Endothelial cell of umbilical vein (primary cell): ENCODE data around the gene CSMD2. TPM values are rescaled to one million over a fixed set of nuclear protein-coding genes. Genes with fewer than 3 reads are reported as not detected.

ENCODE experiments used
- BruUV-seq: library from RNA; stranded (reverse); fragments of 400-500 nt; replicated peaks from 2 replicates; lab custom pipeline; 2021; lab: Mats Ljungman, UMichigan
- CTCF ChIA-PET: fragments of 300-600, 350-600 bp; sonication (Branson Sonifier 250); formaldehyde crosslinking; loops from one replicate; lab custom pipeline; 2021; ENCODE audit warnings: antibody characterized with exemption, inconsistent platforms; lab: Charles Lee
- POLR2A ChIA-PET: fragments of 300-600, 350-600 bp; sonication (Branson Sonifier 250); formaldehyde crosslinking; loops from one replicate; lab custom pipeline; 2021; ENCODE audit warnings: antibody characterized with exemption, inconsistent platforms; lab: Charles Lee
- DNase-seq: peaks from one replicate; pipeline ENCODE4 v3.0.0-alpha.2; 2011; ENCODE audit warnings: low read depth, low spot score
- FAIRE-seq: peaks from 2 replicates; lab custom pipeline; 2011; peaks lifted over from hg19 to GRCh38; lab: Jason Lieb, UNC
- H2AFZ ChIP-seq: 2 replicates; pipeline ENCODE4 v1.6.0; 2012; ENCODE audit warnings: low read depth, low read length, control low read depth, inconsistent platforms
- H3K27ac ChIP-seq: 2 replicates; pipeline ENCODE4 v1.5.1; 2011; ENCODE audit warnings: low read depth, mild to moderate bottlenecking, control low read depth, low read length, moderate library complexity; ENCODE audit not compliant: insufficient read depth
- H3K27me3 ChIP-seq, 2 experiments: 2 replicates each; pipeline versions ENCODE4 v1.6.0 to v1.6.1; 2011; ENCODE audit warnings: low read length in 2 of 2, mixed read lengths in 1 of 2; ENCODE audit not compliant: control insufficient read depth in 2 of 2, insufficient read depth in 2 of 2
- H3K36me3 ChIP-seq, 2 experiments: 2 replicates in 1 of 2; 3 replicates in 1 of 2; pipeline ENCODE4 v1.5.1; 2011; ENCODE audit warnings: low read length in 2 of 2, mild to moderate bottlenecking in 1 of 2, moderate library complexity in 1 of 2; ENCODE audit not compliant: control insufficient read depth in 2 of 2, insufficient read depth in 2 of 2; ENCODE audit errors: extremely low read depth in 1 of 2
- H3K4me1 ChIP-seq: 3 replicates; pipeline ENCODE4 v1.5.1; 2011; ENCODE audit warnings: mild to moderate bottlenecking, low read length; ENCODE audit not compliant: control insufficient read depth, insufficient read depth; ENCODE audit errors: extremely low read depth
- H3K4me2 ChIP-seq: 2 replicates; pipeline ENCODE4 v1.6.1; 2011; ENCODE audit warnings: low read length, control low read depth, mixed read lengths; ENCODE audit not compliant: insufficient read depth
- H3K4me3 ChIP-seq, 3 experiments: fragments of 200-600 bp in 1 of 3; sonication (generic), shearing (Covaris generic) in 1 of 3; replicated peaks in 1 of 3; 2 replicates each; pipeline ENCODE4 v1.5.1; 2011 to 2016; ENCODE audit warnings: control low read depth in 3 of 3, low read length in 3 of 3, mild to moderate bottlenecking in 2 of 3, inconsistent platforms in 1 of 3, low read depth in 1 of 3, moderate library complexity in 1 of 3; ENCODE audit not compliant: insufficient read depth in 1 of 3
- H3K79me2 ChIP-seq: 2 replicates; pipeline ENCODE4 v1.6.0; 2012; ENCODE audit warnings: low read length, inconsistent platforms; ENCODE audit not compliant: control insufficient read depth, insufficient read depth
- H3K9ac ChIP-seq: replicated peaks from 2 replicates; pipeline ENCODE3; 2011; ENCODE audit warnings: low read length, control low read depth; ENCODE audit not compliant: insufficient read depth; ENCODE audit errors: extremely low read depth
- H3K9me1 ChIP-seq: replicated peaks from 3 replicates; pipeline ENCODE4 v1.6.0; 2011; ENCODE audit warnings: mild to moderate bottlenecking, low read length; ENCODE audit not compliant: control insufficient read depth, insufficient read depth; ENCODE audit errors: extremely low read depth
- H3K9me3 ChIP-seq: replicated peaks from 2 replicates; pipeline ENCODE4 v1.5.1; 2012; ENCODE audit warnings: low read length, inconsistent platforms; ENCODE audit not compliant: control insufficient read depth, insufficient read depth
- H4K20me1 ChIP-seq: replicated peaks from 2 replicates; pipeline ENCODE3; 2011; ENCODE audit warnings: mild to moderate bottlenecking, low read length; ENCODE audit not compliant: control insufficient read depth, insufficient read depth; ENCODE audit errors: extremely low read depth
- CTCF ChIP-seq, 2 donors: IDR thresholded peaks; 1 replicate in 1 of 2; 2 replicates in 1 of 2; pipeline ENCODE4 v1.5.1; 2011; ENCODE audit warnings: low read length in 2 of 2, mild to moderate bottlenecking in 2 of 2, moderate library complexity in 2 of 2, control low read depth in 1 of 2, inconsistent platforms in 1 of 2, low read depth in 1 of 2; ENCODE audit not compliant: insufficient read depth in 1 of 2; ENCODE audit errors: extremely low read depth in 1 of 2
- EZH2 ChIP-seq: IDR thresholded peaks from 2 replicates; pipeline ENCODE4 v1.6.1; 2012; ENCODE audit warnings: borderline replicate concordance, low read depth, mild to moderate bottlenecking, moderate library complexity, low read length, inconsistent platforms; ENCODE audit not compliant: severe bottlenecking
- FOS ChIP-seq: IDR thresholded peaks from 2 replicates; pipeline ENCODE4 v1.6.1; 2011; ENCODE audit warnings: mild to moderate bottlenecking, low read length, moderate library complexity, borderline replicate concordance; ENCODE audit not compliant: insufficient read depth
- GATA2 ChIP-seq: IDR thresholded peaks from 2 replicates; pipeline ENCODE4 v1.7.0; 2011; ENCODE audit warnings: low read depth, mild to moderate bottlenecking, moderate library complexity, mixed read lengths, low read length; ENCODE audit not compliant: insufficient read length, insufficient read depth
- JUN ChIP-seq: IDR thresholded peaks from 2 replicates; pipeline ENCODE4 v1.6.1; 2011; ENCODE audit warnings: borderline replicate concordance, low read depth; ENCODE audit not compliant: insufficient read length, insufficient read depth
- MAX ChIP-seq: IDR thresholded peaks from 2 replicates; pipeline ENCODE4 v1.6.1; 2011; ENCODE audit not compliant: insufficient read depth, insufficient read length
- MYC ChIP-seq: IDR thresholded peaks from one replicate; pipeline ENCODE4 v1.6.1; 2011; ENCODE audit warnings: mild to moderate bottlenecking, low read depth, low read length
- POLR2A ChIP-seq: IDR thresholded peaks from 2 replicates; pipeline ENCODE4 v1.6.1; 2012; ENCODE audit warnings: low read depth, mild to moderate bottlenecking, control low read depth, low read length
- POLR2AphosphoS5 ChIP-seq: IDR thresholded peaks from 2 replicates; pipeline ENCODE4 v1.6.1; 2012; ENCODE audit warnings: low read depth, mild to moderate bottlenecking, control low read depth, low read length, moderate library complexity; ENCODE audit not compliant: insufficient read depth
- dilution Hi-C: fragments of 300-500 bp; cut with MboI; formaldehyde crosslinking; loops from one replicate; pipeline ENCODE4 v1.15.0; 2019; ENCODE audit warnings: low sequenced_read_pairs; ENCODE audit not compliant: extremely low pct_ligation_motif_present
- intact Hi-C: fragments of 100-400 bp; cut with micrococcal nuclease; formaldehyde crosslinking; loops from one replicate; pipeline ENCODE4 v1.10.0; 2022
- polyA plus RNA-seq, 4 experiments: library from polyadenylated mRNA; depleted of rRNA in 3 of 4; stranded (reverse) in 3 of 4; unstranded in 1 of 4; fragments of >200 nt; gene quantifications; 2 replicates each; pipeline versions ENCODE4 v1.2.1 to v1.2.3, GENCODE V29; 2011 to 2012; ENCODE audit warnings: missing spikeins in 1 of 4
- total RNA-seq: library from RNA; stranded (reverse); gene quantifications from 2 replicates; pipeline ENCODE4 v1.2.3, GENCODE V29; 2021

Gene CSMD2
- total and polyA plus RNA-seq, 2 donors (not counting 3 experiments of a cell fraction or from before 2014, with no cell fraction given): under 0.01 TPM; not detected in 1

GRCh38 chr1:33996281-33996680 is 168.7 kb downstream of the CSMD2 start:
- no peaks in the 10 kb centered on the region for H3K79me2 ChIP-seq
- H3K27ac ChIP-seq: no peak overlapping the region
- H2AFZ ChIP-seq: no peak overlapping the region
- POLR2A ChIA-PET: no interaction called here
- peaks cover 2% of the 10 kb centered on the region for H3K9me3 ChIP-seq
- H3K9ac ChIP-seq: no peak overlapping the region
- TF ChIP-seq GATA2 (no peak), POLR2AphosphoS5 (no peak), MYC (no peak), MAX (no peak), EZH2 (no peak), CTCF (IDR thresholded peaks at IDR 0.05; ENCODE audit: extremely low read depth in 1 of 2, insufficient read depth in 1 of 2, low read depth in 1 of 2, low read length in 2 of 2) (no peak), POLR2A (no peak), JUN (no peak), FOS (no peak)
- H3K4me1 ChIP-seq: no peaks in the 10 kb centered on the region
- no peaks in the 10 kb centered on the region for H3K27me3 ChIP-seq
- no TSS peak for BruUV-seq
- CTCF ChIA-PET: no interaction called here
- no peaks in the 10 kb centered on the region for H3K9me1 ChIP-seq
- H4K20me1 ChIP-seq: no peaks in the 10 kb centered on the region
- H3K4me2 ChIP-seq: no peak overlapping the region
- no peak for FAIRE-seq
- intact Hi-C loops (no loop called here), dilution Hi-C loops (no loop called here)
- H3K36me3 ChIP-seq: no peaks in the 10 kb centered on the region
- H3K4me3 ChIP-seq: no peak overlapping the region
- no peak for DNase-seq
